WTC11 (cell line): ENCODE data around the gene HIBADH. TPM values are rescaled to one million over a fixed set of nuclear protein-coding genes. Genes with fewer than 3 reads are reported as not detected.

Experiments
- ATAC-seq: fragments of 200-7000 bp; cut with Tn5 transposase; 2 replicates; pipeline ENCODE4 v1.10.0; 2021; ENCODE audit warnings: mild to moderate bottlenecking, moderate library complexity
- CTCF ChIA-PET: fragments of 300-600 bp; sonication (Branson Sonifier 250); formaldehyde crosslinking; loops from one replicate; lab custom pipeline; 2021; ENCODE audit warnings: antibody characterized with exemption; lab: Charles Lee
- POLR2A ChIA-PET: fragments of 350-600 bp; sonication (Branson Sonifier 250); formaldehyde crosslinking; loops from one replicate; lab custom pipeline; 2021; ENCODE audit warnings: antibody characterized with exemption; lab: Charles Lee
- DNase-seq: peaks from one replicate; pipeline ENCODE4 v3.0.0; 2021; ENCODE audit warnings: low spot score
- H3K27ac Mint-ChIP-seq: 2 replicates; pipeline ENCODE4 v1.8.0; 2021; ENCODE audit warnings: mixed read lengths
- H3K27me3 Mint-ChIP-seq: 2 replicates; pipeline ENCODE4 v1.8.0; 2021; ENCODE audit warnings: low read depth, mild to moderate bottlenecking, moderate library complexity, mixed read lengths
- H3K36me3 Mint-ChIP-seq: 2 replicates; pipeline ENCODE4 v1.8.0; 2021; ENCODE audit warnings: mixed read lengths
- H3K4me1 Mint-ChIP-seq: 2 replicates; pipeline ENCODE4 v1.8.0; 2022; ENCODE audit warnings: mixed read lengths
- H3K4me3 Mint-ChIP-seq: 2 replicates; pipeline ENCODE4 v1.8.0; 2021; ENCODE audit warnings: mild to moderate bottlenecking, moderate library complexity, mixed read lengths
- H3K9me3 Mint-ChIP-seq: 2 replicates; pipeline ENCODE4 v1.8.0; 2021; ENCODE audit warnings: mixed read lengths
- ATF6 ChIP-seq: sonication (generic); formaldehyde crosslinking; IDR thresholded peaks from 2 replicates; pipeline ENCODE4 v1.8.1; 2023; ENCODE audit warnings: mild to moderate bottlenecking, missing genetic modification reagents
- GABPB1 ChIP-seq: sonication (generic); formaldehyde crosslinking; IDR thresholded peaks from 2 replicates; pipeline ENCODE4 v1.8.1; 2023; ENCODE audit warnings: mild to moderate bottlenecking, missing genetic modification reagents
- JUN ChIP-seq: sonication (generic); formaldehyde crosslinking; IDR thresholded peaks from 2 replicates; pipeline ENCODE4 v1.8.0; 2023; ENCODE audit warnings: mild to moderate bottlenecking, missing genetic modification reagents
- KAT7 ChIP-seq: sonication (generic); formaldehyde crosslinking; IDR thresholded peaks from 2 replicates; pipeline ENCODE4 v1.8.1; 2023; ENCODE audit warnings: missing genetic modification reagents, mild to moderate bottlenecking, borderline replicate concordance
- OVOL2 ChIP-seq: fragments of 250-450 bp; sonication (Bioruptor Pico); IDR thresholded peaks from 2 replicates; pipeline ENCODE4 v1.9.0; 2021; ENCODE audit warnings: mild to moderate bottlenecking, borderline replicate concordance
- ZBTB21 ChIP-seq: sonication (generic); formaldehyde crosslinking; IDR thresholded peaks from 2 replicates; pipeline ENCODE4 v1.8.1; 2023; ENCODE audit warnings: mild to moderate bottlenecking, missing genetic modification reagents, borderline replicate concordance
- ZNF263 ChIP-seq: sonication (generic); formaldehyde crosslinking; IDR thresholded peaks from 2 replicates; pipeline ENCODE4 v1.8.1; 2022; ENCODE audit warnings: low read depth, mild to moderate bottlenecking, moderate library complexity, missing genetic modification reagents
- ZNF396 ChIP-seq: fragments of 250-450 bp; sonication (Bioruptor Pico); IDR thresholded peaks from 2 replicates; pipeline ENCODE4 v1.8.0; 2021; ENCODE audit warnings: mild to moderate bottlenecking, moderate library complexity, borderline replicate concordance
- ZNF423 ChIP-seq: fragments of 250-450 bp; sonication (Bioruptor Pico); IDR thresholded peaks from 2 replicates; pipeline ENCODE4 v2.1.2; 2022; ENCODE audit warnings: mild to moderate bottlenecking, moderate library complexity
- ZNF532 ChIP-seq: fragments of 250-450 bp; sonication (Bioruptor Pico); IDR thresholded peaks from 2 replicates; pipeline ENCODE4 v1.9.0; 2021; ENCODE audit warnings: mild to moderate bottlenecking, borderline replicate concordance
- total RNA-seq: library from RNA; stranded (reverse); gene quantifications from 3 replicates; pipeline ENCODE4 v1.2.3, GENCODE V29; 2021
- TF ChIP-seq, protein P1 (sequence below): sonication (generic); formaldehyde crosslinking; conservative IDR thresholded peaks from 2 replicates; pipeline ENCODE4 v1.8.1; 2023; ENCODE audit warnings: mild to moderate bottlenecking, low read depth, missing genetic modification reagents, moderate library complexity
- TF ChIP-seq, protein P2 (sequence below): sonication (generic); formaldehyde crosslinking; IDR thresholded peaks from 2 replicates; pipeline ENCODE4 v1.8.1; 2023; ENCODE audit warnings: mild to moderate bottlenecking, moderate library complexity, missing genetic modification reagents
- TF ChIP-seq, protein P3 (sequence below): sonication (generic); formaldehyde crosslinking; IDR thresholded peaks from 2 replicates; pipeline ENCODE4 v1.8.1; 2022; ENCODE audit warnings: low read depth, mild to moderate bottlenecking, moderate library complexity, missing genetic modification reagents, borderline replicate concordance
- TF ChIP-seq, protein P4 (sequence below): sonication (generic); formaldehyde crosslinking; IDR thresholded peaks from 2 replicates; pipeline ENCODE4 v1.8.0; 2022; ENCODE audit warnings: mild to moderate bottlenecking, missing genetic modification reagents

The HIBADH gene
- total RNA-seq, 1 experiment from 2014 or later, result 27.9 TPM

DNA sequence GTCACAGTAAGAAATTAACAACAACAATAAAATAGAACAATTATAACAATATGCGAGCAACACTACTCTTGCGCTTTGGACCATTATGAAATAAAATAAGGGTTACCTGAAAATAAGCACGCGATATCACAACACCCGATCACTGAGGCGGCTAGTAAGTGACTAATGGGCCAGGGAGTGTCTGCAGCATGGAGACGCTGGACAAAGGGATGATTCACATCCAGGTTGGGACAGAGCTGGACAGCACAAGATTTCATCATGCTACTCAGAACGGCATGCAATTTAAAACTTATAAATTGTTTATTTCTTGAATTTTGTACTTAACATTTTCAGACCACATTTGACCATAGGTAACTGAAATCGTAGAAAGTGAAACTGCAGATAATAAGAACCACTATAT, 15.6 kb downstream of the HIBADH start:
- no peak overlapping the region for H3K4me3 Mint-ChIP-seq
- no peak for TF ChIP-seq ZNF263 (CRISPR knock-in tag)
- TF ChIP-seq, protein P1, sequence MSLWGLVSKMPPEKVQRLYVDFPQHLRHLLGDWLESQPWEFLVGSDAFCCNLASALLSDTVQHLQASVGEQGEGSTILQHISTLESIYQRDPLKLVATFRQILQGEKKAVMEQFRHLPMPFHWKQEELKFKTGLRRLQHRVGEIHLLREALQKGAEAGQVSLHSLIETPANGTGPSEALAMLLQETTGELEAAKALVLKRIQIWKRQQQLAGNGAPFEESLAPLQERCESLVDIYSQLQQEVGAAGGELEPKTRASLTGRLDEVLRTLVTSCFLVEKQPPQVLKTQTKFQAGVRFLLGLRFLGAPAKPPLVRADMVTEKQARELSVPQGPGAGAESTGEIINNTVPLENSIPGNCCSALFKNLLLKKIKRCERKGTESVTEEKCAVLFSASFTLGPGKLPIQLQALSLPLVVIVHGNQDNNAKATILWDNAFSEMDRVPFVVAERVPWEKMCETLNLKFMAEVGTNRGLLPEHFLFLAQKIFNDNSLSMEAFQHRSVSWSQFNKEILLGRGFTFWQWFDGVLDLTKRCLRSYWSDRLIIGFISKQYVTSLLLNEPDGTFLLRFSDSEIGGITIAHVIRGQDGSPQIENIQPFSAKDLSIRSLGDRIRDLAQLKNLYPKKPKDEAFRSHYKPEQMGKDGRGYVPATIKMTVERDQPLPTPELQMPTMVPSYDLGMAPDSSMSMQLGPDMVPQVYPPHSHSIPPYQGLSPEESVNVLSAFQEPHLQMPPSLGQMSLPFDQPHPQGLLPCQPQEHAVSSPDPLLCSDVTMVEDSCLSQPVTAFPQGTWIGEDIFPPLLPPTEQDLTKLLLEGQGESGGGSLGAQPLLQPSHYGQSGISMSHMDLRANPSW, result no peak
- TF ChIP-seq, protein P2, sequence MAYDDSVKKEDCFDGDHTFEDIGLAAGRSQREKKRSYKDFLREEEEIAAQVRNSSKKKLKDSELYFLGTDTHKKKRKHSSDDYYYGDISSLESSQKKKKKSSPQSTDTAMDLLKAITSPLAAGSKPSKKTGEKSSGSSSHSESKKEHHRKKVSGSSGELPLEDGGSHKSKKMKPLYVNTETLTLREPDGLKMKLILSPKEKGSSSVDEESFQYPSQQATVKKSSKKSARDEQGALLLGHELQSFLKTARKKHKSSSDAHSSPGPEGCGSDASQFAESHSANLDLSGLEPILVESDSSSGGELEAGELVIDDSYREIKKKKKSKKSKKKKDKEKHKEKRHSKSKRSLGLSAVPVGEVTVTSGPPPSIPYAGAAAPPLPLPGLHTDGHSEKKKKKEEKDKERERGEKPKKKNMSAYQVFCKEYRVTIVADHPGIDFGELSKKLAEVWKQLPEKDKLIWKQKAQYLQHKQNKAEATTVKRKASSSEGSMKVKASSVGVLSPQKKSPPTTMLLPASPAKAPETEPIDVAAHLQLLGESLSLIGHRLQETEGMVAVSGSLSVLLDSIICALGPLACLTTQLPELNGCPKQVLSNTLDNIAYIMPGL, result no peak
- no peak for TF ChIP-seq ATF6 (CRISPR knock-in tag)
- TF ChIP-seq JUN, result no peak
- no peak for TF ChIP-seq ZNF532 (CRISPR knock-in tag)
- TF ChIP-seq ZNF396 (CRISPR knock-in tag), result no peak
- no peak for TF ChIP-seq ZNF423 (CRISPR knock-in tag)
- no peak for TF ChIP-seq OVOL2 (CRISPR knock-in tag)
- no peak for TF ChIP-seq KAT7 (CRISPR knock-in tag)
- TF ChIP-seq ZBTB21 (CRISPR knock-in tag), result no peak
- no peak for TF ChIP-seq GABPB1 (CRISPR knock-in tag)
- TF ChIP-seq, protein P3, sequence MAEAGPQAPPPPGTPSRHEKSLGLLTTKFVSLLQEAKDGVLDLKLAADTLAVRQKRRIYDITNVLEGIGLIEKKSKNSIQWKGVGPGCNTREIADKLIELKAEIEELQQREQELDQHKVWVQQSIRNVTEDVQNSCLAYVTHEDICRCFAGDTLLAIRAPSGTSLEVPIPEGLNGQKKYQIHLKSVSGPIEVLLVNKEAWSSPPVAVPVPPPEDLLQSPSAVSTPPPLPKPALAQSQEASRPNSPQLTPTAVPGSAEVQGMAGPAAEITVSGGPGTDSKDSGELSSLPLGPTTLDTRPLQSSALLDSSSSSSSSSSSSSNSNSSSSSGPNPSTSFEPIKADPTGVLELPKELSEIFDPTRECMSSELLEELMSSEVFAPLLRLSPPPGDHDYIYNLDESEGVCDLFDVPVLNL (CRISPR knock-in tag), result no peak
- TF ChIP-seq, protein P4, sequence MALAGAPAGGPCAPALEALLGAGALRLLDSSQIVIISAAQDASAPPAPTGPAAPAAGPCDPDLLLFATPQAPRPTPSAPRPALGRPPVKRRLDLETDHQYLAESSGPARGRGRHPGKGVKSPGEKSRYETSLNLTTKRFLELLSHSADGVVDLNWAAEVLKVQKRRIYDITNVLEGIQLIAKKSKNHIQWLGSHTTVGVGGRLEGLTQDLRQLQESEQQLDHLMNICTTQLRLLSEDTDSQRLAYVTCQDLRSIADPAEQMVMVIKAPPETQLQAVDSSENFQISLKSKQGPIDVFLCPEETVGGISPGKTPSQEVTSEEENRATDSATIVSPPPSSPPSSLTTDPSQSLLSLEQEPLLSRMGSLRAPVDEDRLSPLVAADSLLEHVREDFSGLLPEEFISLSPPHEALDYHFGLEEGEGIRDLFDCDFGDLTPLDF (CRISPR knock-in tag), result no peak
- no peak for ATAC-seq
- DNase-seq, result no peak
- peaks cover 30% of the 10 kb centered on the region for H3K36me3 Mint-ChIP-seq
- peaks cover 3% of the 10 kb centered on the region for H3K4me1 Mint-ChIP-seq
- no peak overlapping the region for H3K27ac Mint-ChIP-seq
- peaks cover 4% of the 10 kb centered on the region; the same call in 1 of the 2 replicates for H3K9me3 Mint-ChIP-seq
- CTCF ChIA-PET, result interaction anchor here (0.6 kb wide), 1 partner anchor 979 kb away, joined by 3 read pairs; no protein-coding TSS in a partner anchor
- POLR2A ChIA-PET, result interaction anchor here (0.7 kb wide), 2 partner anchors 24 to 42 kb away, joined by 6 to 7 read pairs; no protein-coding TSS in a partner anchor
- no peaks in the 10 kb centered on the region for H3K27me3 Mint-ChIP-seq
